Amniotic epithelial cell (primary cell): Measurements from ENCODE around the gene MYCN.
"Not testable (repeated sequence)": the region's sequence is repeated elsewhere in the genome, so short reads cannot be mapped to it uniquely, and the experiment has no call there.

ENCODE experiments used
- DNase-seq: peaks from one replicate; pipeline ENCODE4 v3.0.0-alpha.2; 2010; ENCODE audit warnings: low read depth

MYCN gene

GRCh38 chr2:15939854-15940660 is at the start of gene MYCN:
TSS of gene MYCN (plus strand) at chr2:15940550. CDS start at chr2:15942065, 1,515 bp downstream.
- DNase-seq: peak; percentile 15

GRCh38 chr2:15890936-15891905 is 49.1 kb upstream of the MYCN start:
- no peak for DNase-seq

GRCh38 chr2:15892151-15892880 is 48.0 kb upstream of the MYCN start:
- DNase-seq: no peak

- DNase-seq: no peak
These were observed 47.3 kb upstream of the MYCN start for GRCh38 chr2:15893085-15893484.

DNA sequence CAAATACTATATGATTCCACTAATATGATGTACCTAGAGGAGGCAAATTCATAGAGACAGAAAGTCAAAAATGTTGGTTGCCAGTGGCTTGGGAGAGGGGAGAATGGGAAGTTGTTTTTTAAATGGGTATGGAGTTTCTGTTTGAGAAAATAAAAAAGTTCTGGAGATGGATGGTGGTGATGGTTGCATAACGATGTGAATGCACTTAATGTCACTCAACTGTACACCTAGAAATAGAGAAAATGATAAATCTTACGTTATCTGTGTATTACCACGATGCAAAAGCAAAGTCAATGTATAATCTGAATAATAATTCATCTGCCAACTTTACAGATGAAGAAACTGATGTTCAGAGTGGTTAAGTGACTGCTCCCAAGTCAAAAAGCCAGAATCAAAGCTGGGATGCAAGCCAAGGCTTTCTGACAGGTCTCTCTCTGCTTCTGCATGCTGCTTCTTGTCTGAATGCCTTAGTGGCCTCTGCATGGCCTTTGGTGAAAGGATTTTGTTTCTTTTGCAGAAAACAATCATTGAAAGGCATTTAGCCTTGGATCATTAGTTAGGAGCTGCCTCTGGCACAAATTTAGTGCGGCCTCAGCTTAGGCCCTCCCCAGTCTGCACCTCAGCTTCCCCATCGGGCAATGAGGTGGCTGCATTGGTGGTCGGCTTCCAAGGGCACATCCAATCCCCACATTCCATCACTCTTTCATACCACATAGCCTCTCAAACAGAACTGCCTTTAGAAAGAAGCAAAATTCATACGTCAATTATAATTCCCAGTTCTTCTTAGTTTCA is 46.5 kb upstream of the MYCN start:
- DNase-seq: no peak

DNA sequence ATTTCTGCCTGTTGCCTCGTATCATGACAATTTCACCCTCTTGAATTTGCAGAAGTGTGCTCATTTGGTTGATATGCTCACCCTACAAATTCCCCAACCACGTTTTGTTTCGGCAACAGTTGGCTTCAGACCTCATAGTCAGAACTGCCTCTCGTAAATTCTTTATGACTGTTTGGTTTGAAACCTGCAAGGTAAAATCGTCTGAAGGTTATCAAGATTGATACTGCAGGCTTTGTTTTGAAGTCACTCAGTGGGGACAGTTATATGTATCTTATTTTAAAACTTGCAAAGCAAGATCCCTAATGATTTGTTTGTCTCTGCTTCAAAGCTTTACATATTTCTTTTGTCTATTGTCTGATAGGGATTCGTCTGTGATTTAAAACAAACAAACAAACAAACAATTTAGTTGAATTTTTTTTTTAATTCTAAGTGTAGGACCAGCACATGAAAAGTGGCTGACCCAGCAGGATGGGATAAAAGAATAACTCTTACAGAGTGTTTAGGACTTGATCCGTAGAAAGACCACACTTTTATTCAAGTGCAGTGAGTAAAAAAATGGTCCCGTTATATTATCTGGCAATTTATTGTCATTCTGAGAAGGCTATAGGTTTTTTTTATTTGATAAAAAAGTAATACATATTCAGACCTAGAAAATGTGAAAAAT is 45.7 kb upstream of the MYCN start:
- no peak for DNase-seq

DNA sequence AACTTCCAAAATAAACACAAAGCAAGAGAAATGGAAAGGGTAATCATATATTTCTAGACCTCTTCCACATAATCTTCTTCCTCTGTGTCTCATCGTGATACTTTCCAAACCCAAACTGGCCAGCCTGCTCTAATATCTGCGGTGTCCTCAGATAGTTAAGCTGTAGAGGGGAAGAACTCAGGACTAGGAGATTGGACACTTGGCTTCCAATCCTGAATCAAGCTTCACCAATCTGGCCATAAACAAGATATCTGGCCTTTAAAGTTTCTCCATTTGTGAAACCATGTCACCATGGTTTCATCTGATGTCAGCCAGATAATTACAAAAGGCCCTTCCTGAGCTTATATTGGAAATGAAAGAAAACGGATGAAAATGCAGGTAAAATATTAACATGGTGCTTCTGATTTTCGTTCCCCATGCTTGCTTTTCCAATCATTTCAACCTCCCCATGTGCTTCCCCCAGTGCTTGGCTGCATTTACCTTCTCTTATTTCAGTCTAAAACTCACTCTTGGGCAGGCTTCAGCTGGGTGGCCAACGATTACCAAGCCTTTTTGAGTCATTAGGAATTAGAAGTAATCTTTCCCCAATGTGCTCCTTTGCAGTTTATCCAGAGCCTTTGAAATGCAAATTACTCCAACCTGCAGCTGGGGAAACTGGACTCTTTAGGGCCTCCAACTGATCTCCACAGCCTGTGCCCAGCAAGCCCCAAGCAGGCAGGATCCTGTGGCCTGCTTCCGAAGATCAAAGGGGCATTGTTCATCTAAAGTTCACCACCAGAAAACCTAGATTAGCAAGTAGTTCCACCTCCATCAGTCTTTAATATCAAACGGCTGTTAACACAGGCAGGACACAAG is 44.5 kb upstream of the MYCN start:
- no peak for DNase-seq

DNA sequence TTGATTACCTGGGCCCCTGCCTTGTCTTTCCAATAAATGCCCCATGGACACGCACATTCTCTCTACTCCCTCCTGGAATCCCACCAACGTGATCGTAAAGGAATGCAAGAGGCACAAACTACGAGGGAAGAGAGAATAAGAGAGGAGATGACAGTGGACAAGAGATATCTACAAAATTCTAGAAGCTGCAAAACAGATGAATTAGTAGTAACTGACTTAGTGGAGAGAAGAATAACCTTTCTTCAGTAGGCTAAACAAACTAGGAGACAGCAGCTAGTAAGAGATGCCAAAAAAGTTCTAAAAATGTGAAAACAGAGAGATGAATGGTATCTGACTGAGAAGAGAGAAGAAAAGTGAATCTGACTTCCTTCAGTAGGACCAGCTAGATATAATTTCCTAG is 43.5 kb upstream of the MYCN start:
- no peak for DNase-seq

DNA sequence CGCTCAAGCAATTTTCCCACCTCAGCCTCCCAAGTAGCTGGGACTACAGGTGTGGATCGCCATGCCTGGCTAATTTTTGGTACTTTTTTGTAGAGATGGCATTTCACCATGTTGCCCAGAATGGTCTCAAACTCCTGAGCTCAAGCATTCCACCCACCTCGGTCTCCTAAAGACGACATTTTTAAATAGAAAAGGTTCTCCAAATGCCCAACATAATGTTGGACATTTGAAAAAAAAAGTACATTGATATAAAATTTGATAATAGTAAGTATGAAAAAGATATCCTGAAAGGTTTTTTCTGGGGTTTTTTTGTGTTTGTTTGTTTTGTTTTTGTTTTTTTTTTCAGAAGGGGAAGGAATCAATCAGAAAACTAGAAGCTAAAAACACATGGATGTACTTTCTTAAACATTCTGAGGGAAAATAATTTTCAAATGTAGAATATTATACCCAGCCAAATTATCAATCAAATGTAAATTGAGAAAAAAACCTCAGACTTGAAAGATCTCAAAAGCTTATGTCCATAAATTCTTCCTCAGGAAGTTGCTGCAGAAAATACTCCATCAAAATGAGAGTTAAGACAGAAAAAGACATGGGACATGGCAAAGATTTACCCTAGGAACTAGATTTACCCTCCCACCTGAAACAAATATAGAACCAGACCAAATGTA is 42.8 kb upstream of the MYCN start:
- no peak for DNase-seq

DNA sequence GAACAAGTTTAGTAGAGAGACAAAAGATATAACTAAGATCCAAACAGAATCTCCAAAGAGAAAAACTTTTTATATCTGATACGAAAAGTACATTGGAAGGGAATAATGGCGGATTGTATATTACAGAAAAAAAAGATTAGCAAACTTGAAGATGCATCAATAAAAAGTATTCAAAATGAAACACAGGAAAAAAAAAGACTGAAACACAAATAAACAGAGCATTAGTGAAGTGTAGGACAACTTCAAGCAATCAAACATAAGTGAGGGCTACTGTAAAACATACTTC is 41.1 kb upstream of the MYCN start:
- no peak for DNase-seq

GRCh38 chr2:15899751-15900493 is 40.4 kb upstream of the MYCN start:
- no peak for DNase-seq

- no peak for DNase-seq
These were observed 39.1 kb upstream of the MYCN start for GRCh38 chr2:15901095-15901807.

GRCh38 chr2:15901808-15902130 is 38.6 kb upstream of the MYCN start:
- no peak for DNase-seq

DNA sequence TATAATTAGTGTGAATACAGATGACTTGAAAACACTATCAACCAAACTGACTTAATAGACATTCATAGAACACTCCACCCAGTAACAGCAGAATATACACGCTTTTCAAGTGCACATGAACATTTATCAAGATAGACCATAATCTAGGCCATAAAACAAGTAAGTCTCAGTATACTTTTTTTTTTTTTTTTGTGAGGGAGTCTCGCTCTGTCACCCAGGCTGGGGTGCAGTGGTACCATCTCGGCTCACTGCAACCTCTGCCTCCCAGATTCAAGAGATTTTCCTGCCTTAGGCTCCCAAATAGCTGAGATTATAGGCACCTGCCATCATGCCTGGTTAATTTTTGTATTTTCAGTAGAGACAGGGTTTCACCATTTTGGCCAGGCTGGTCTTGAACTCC is 36.4 kb upstream of the MYCN start:
- not testable (repeated sequence) for DNase-seq

GRCh38 chr2:15905267-15905645 is 35.1 kb upstream of the MYCN start:
- DNase-seq: no peak

DNA sequence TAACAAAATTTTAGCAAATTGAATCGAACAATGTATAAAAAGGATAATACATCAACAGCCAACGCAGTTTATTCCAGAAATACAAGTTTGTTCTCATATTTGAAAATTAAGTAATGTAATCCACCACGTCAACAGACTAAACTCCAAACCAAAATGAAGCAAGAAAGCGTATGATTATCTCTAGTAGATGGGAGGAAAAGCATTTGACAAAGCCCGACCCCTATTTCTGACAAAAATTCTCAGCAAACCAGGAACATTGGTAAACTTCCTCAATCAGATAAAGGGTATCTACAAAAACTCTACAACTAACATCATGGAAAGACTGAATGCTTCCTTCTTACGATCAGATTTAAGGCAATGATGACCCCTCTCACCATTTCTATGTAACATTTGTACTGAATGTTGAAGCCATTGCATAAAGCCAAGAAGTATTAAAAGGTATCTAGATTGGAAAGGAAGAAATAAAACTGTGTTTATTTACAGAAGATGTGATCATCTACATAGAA is 34.3 kb upstream of the MYCN start:
- DNase-seq: no peak

DNA sequence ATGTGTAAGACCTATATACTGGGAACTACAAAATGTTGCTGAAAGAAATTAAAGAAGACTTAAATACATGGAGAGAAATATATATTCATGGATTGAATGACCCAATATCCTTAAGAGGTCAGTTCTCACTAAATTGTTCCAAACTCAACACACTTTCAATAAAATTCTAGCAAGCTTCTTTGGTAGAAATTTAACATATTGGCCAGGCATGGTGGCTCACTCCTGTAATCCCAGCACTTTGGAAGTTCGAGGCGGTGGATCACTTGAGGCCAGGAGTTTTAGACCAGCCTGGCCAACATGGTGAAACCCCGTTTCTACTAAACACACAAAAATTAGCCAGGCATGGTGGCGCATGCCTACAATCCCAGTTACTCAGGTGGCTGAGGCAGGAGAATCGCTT is 33.6 kb upstream of the MYCN start:
- no peak for DNase-seq
